HepG2 (cell line): ENCODE data around the gene SUSD6. TPM values are rescaled to one million over a fixed set of nuclear protein-coding genes. Genes with fewer than 3 reads are reported as not detected.

Experiments used
- ATM ChIP-seq: fragments of 450-650 bp; IDR thresholded peaks from 2 replicates; pipeline ENCODE4 v1.7.1; 2017; ENCODE audit warnings: mild to moderate bottlenecking, borderline replicate concordance
- BCL6 ChIP-seq: IDR thresholded peaks from 2 replicates; pipeline ENCODE4 v1.6.1; 2016; ENCODE audit warnings: missing genetic modification reagents, missing compliant biosample characterization
- CC2D1A ChIP-seq: sonication (generic); formaldehyde crosslinking; IDR thresholded peaks from 2 replicates; pipeline ENCODE4 v1.8.1; 2023; ENCODE audit warnings: mild to moderate bottlenecking, missing genetic modification reagents
- CSRNP1 ChIP-seq: sonication (generic); formaldehyde crosslinking; IDR thresholded peaks from 2 replicates; pipeline ENCODE4 v1.8.1; 2023; ENCODE audit warnings: mild to moderate bottlenecking, missing genetic modification reagents
- GATAD1 ChIP-seq: IDR thresholded peaks from 2 replicates; pipeline ENCODE4 v1.6.1; 2016; ENCODE audit warnings: missing genetic modification reagents, missing compliant biosample characterization
- HBP1 ChIP-seq: IDR thresholded peaks from 2 replicates; pipeline ENCODE4 v1.6.1; 2016; ENCODE audit warnings: low read depth, control low read depth
- HNF4G ChIP-seq, 2 experiments: sonication (generic) in 1 of 2; formaldehyde crosslinking in 1 of 2; IDR thresholded peaks; 2 replicates each; pipeline versions ENCODE4 v1.4.0 to v1.6.1; 2011 to 2020; ENCODE audit warnings: borderline replicate concordance in 2 of 2, low read depth in 2 of 2, mild to moderate bottlenecking in 2 of 2, low read length in 1 of 2, missing genetic modification reagents in 1 of 2, moderate library complexity in 1 of 2
- HNRNPUL1 ChIP-seq: fragments of 200-400 bp; formaldehyde crosslinking; IDR thresholded peaks from 2 replicates; pipeline ENCODE4 v1.6.1; 2017; ENCODE audit warnings: low read depth, mild to moderate bottlenecking, low read length, moderate library complexity
- IKZF1 ChIP-seq: fragments of 450-650 bp; IDR thresholded peaks from 2 replicates; pipeline ENCODE4 v1.7.1; 2016
- SNAPC2 ChIP-seq: sonication (generic); formaldehyde crosslinking; IDR thresholded peaks from 2 replicates; pipeline ENCODE4 v1.8.1; 2022; ENCODE audit warnings: mild to moderate bottlenecking, missing genetic modification reagents
- ZBED4 ChIP-seq: sonication (generic); formaldehyde crosslinking; IDR thresholded peaks from 2 replicates; pipeline ENCODE4 v1.4.0; 2020; ENCODE audit warnings: missing genetic modification reagents, borderline replicate concordance
- ZFX ChIP-seq: sonication (generic); formaldehyde crosslinking; IDR thresholded peaks from 2 replicates; pipeline ENCODE4 v1.4.0; 2020; ENCODE audit warnings: mild to moderate bottlenecking, low read depth, missing genetic modification reagents, moderate library complexity
- ZMYM2 ChIP-seq: sonication (generic); formaldehyde crosslinking; IDR thresholded peaks from 2 replicates; pipeline ENCODE4 v1.8.0; 2022; ENCODE audit warnings: mild to moderate bottlenecking, missing genetic modification reagents
- polyA plus RNA-seq, 8 experiments: library from polyadenylated mRNA; depleted of rRNA in 3 of 8; stranded (reverse) in 7 of 8; unstranded in 1 of 8; fragments of >200 nt; fragmentation: Illumina TruSeq in 4 of 8; extraction: Trizol in 4 of 8; gene quantifications; 2 replicates each; pipeline versions ENCODE4 v1.2.1 to v1.2.3, GENCODE V29; 2011 to 2016; ENCODE audit warnings: low read depth in 4 of 8, missing spikeins in 1 of 8, mixed read lengths in 1 of 8; ENCODE audit not compliant: insufficient read depth in 1 of 8
- total RNA-seq, 5 experiments: library from RNA; depleted of rRNA; stranded (reverse); fragments of >200 nt; fragmentation: Illumina TruSeq; extraction: Trizol; gene quantifications; 2 replicates each; pipeline ENCODE4 v1.2.3, GENCODE V29; 2016; ENCODE audit warnings: low read depth in 1 of 5
- TF ChIP-seq, protein P1 (sequence below): sonication (generic); formaldehyde crosslinking; IDR thresholded peaks from 2 replicates; pipeline ENCODE4 v1.4.0; 2020; ENCODE audit warnings: missing genetic modification reagents, mild to moderate bottlenecking, borderline replicate concordance
- TF ChIP-seq, protein P2 (sequence below): sonication (generic); formaldehyde crosslinking; conservative IDR thresholded peaks from 2 replicates; pipeline ENCODE4 v1.4.0; 2020; ENCODE audit warnings: missing genetic modification reagents

Gene SUSD6
- total and polyA plus RNA-seq, 2 of the 13 experiments (the other 11 are each of a cell fraction or from before 2014, with no cell fraction given) = 7.2 to 7.4 TPM

DNA sequence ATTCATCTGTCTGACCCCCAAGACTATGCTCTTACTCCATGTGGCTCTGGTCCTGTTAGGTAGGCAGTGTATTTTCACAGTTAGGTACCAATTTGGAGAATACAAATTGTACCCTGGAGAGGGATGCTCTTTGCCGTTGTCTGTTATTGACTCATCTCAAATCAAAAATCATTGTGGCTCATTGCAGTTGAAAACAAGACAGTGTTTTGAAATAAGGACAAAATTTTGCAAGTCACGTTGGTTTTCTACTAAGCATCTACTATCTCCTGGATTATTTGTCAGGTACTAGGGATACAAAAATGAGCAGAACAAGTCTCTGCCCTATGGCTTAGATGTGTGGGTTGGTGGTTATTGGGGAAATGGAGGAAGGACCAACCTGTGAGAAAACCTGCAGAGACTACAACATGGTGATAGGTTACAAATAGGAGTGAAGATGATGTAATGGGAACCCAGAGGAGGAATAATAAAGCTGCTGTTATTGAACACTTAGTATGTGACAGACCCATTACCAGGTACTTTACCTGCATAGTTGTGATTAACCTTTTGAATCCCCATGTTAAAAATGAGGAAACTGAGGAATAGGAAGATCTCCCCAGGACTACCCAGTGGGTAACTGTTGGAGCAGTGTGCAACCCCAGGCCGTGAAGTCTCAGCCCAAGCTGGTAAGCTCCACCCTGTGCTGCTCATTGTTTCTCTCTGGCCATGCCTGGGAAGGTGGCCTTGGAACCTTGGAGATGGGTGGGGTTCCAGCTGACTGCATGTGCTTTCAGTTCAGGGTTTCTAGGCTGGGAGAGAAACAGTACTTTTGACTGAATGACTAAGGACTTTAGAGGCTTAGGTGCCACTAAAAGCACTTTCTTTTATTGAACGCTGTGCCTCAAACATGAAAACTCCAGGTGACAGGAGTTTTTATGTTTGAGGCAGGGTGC is 82.7 kb downstream of the SUSD6 start (continued):
- TF ChIP-seq ZBED4 (CRISPR knock-in tag) (no peak), ATM (no peak), CSRNP1 (CRISPR knock-in tag) (no peak), GATAD1 (CRISPR knock-in tag) (peak; percentile 49), CC2D1A (CRISPR knock-in tag) (no peak), BCL6 (peak; percentile 39; the same call in 1 of the 2 replicates), SNAPC2 (CRISPR knock-in tag) (no peak), ZFX (peak; percentile 66; the same call in 1 of the 2 replicates), HNF4G (IDR thresholded peaks at IDR 0.05; ENCODE audit: borderline replicate concordance, low read depth, low read length) (no peak), HNF4G (CRISPR knock-in tag; IDR thresholded peaks at IDR 0.05; ENCODE audit: borderline replicate concordance, low read depth) (no peak), HNRNPUL1 (no peak), IKZF1 (no peak), HBP1 (no peak), ZMYM2 (CRISPR knock-in tag) (no peak)
- TF ChIP-seq, protein P1, sequence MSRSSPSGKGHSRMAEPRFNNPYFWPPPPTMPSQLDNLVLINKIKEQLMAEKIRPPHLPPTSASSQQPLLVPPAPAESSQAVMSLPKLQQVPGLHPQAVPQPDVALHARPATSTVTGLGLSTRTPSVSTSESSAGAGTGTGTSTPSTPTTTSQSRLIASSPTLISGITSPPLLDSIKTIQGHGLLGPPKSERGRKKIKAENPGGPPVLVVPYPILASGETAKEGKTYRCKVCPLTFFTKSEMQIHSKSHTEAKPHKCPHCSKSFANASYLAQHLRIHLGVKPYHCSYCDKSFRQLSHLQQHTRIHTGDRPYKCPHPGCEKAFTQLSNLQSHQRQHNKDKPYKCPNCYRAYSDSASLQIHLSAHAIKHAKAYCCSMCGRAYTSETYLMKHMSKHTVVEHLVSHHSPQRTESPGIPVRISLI (CRISPR knock-in tag) = no peak
- TF ChIP-seq, protein P2, sequence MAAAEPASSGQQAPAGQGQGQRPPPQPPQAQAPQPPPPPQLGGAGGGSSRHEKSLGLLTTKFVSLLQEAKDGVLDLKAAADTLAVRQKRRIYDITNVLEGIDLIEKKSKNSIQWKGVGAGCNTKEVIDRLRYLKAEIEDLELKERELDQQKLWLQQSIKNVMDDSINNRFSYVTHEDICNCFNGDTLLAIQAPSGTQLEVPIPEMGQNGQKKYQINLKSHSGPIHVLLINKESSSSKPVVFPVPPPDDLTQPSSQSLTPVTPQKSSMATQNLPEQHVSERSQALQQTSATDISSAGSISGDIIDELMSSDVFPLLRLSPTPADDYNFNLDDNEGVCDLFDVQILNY (CRISPR knock-in tag) = no peak
